Subcutaneous abdominal adipose tissue (tissue), 5 donors: Measurements from ENCODE around the gene TTLL10.

Source experiments
- H3K27ac ChIP-seq: one replicate; pipeline ENCODE4 v1.7.0; 2013; ENCODE audit warnings: low read depth, mild to moderate bottlenecking, inconsistent platforms, low read length, moderate library complexity
- H3K27me3 ChIP-seq, 5 donors: one replicate each; pipeline ENCODE4 v1.7.0; 2013; ENCODE audit warnings: low read length in 5 of 5, inconsistent platforms in 1 of 5; ENCODE audit not compliant: control insufficient read depth in 5 of 5, insufficient read depth in 4 of 5
- H3K36me3 ChIP-seq, 5 donors: one replicate each; pipeline ENCODE4 v1.7.0; 2013; ENCODE audit warnings: low read length in 5 of 5; ENCODE audit not compliant: control insufficient read depth in 5 of 5, insufficient read depth in 5 of 5
- H3K4me1 ChIP-seq, 5 donors: one replicate each; pipeline ENCODE4 v1.7.0; 2013; ENCODE audit warnings: low read length in 5 of 5, mild to moderate bottlenecking in 3 of 5, moderate library complexity in 1 of 5; ENCODE audit not compliant: control insufficient read depth in 5 of 5, insufficient read depth in 5 of 5
- H3K4me3 ChIP-seq, 5 donors: one replicate each; pipeline ENCODE4 v1.7.0; 2013; ENCODE audit warnings: low read length in 5 of 5, low read depth in 1 of 5
- H3K9ac ChIP-seq, 5 donors: one replicate each; pipeline ENCODE4 v1.7.0; 2013; ENCODE audit warnings: low read length in 5 of 5, mild to moderate bottlenecking in 4 of 5, moderate library complexity in 3 of 5
- H3K9me3 ChIP-seq, 5 donors: one replicate each; pipeline ENCODE4 v1.7.0; 2013; ENCODE audit warnings: low read length in 5 of 5; ENCODE audit not compliant: control insufficient read depth in 5 of 5
- donor health status: healthy.
- donor health status: healthy.
- donor health status: healthy.
- donor health status: healthy.
- donor health status: healthy.

Gene TTLL10

GRCh38 chr1:1234180-1234808, 60.6 kb downstream of the TTLL10 start:
- Histone ChIP-seq H3K4me1 (peaks cover 9 to 40% (median 35%) of the 10 kb centered on the region in 5 donors), H3K27me3 (peaks cover 20 to 30% (median 21%) of the 10 kb centered on the region in 5 donors), H3K27ac (no peak overlapping the region), H3K9ac (no peak overlapping the region), H3K9me3 (peaks cover 0 to 4% (median 0%) of the 10 kb centered on the region in 5 donors), H3K4me3 (no peak overlapping the region), H3K36me3 (peaks cover 0 to 17% (median 7%) of the 10 kb centered on the region in 5 donors)

- Histone ChIP-seq H3K4me3 (no peak overlapping the region), H3K9me3 (peaks cover 0 to 4% (median 0%) of the 10 kb centered on the region in 5 donors), H3K9ac (no peak overlapping the region), H3K27me3 (peaks cover 29 to 38% (median 30%) of the 10 kb centered on the region in 5 donors), H3K4me1 (peaks cover 4 to 31% (median 27%) of the 10 kb centered on the region in 5 donors), H3K36me3 (peaks cover 0 to 14% (median 7%) of the 10 kb centered on the region in 5 donors), H3K27ac (no peak overlapping the region)
Measured at GRCh38 chr1:1235016-1235744, 61.5 kb downstream of the TTLL10 start.

GRCh38 chr1:1236176-1236763, 62.6 kb downstream of the TTLL10 start:
- Histone ChIP-seq H3K27me3 (peaks cover 30 to 42% (median 36%) of the 10 kb centered on the region in 5 donors), H3K9me3 (peaks cover 0 to 4% (median 0%) of the 10 kb centered on the region in 5 donors), H3K9ac (no peak overlapping the region), H3K4me3 (no peak overlapping the region), H3K36me3 (peaks cover 0 to 14% (median 7%) of the 10 kb centered on the region in 5 donors), H3K4me1 (peaks cover 0 to 20% (median 16%) of the 10 kb centered on the region in 5 donors), H3K27ac (no peak overlapping the region)

- peaks cover 0 to 19% (median 14%) of the 10 kb centered on the region in 5 donors for H3K4me1 ChIP-seq
Measured at GRCh38 chr1:1236945-1237873, 63.5 kb downstream of the TTLL10 start.

GRCh38 chr1:1237874-1238701, 64.4 kb downstream of the TTLL10 start:
- Histone ChIP-seq H3K36me3 (peaks cover 0 to 14% (median 7%) of the 10 kb centered on the region in 5 donors), H3K27me3 (peaks cover 30 to 44% (median 36%) of the 10 kb centered on the region in 5 donors), H3K27ac (no peak overlapping the region), H3K9me3 (no peaks in the 10 kb centered on the region), H3K9ac (no peak overlapping the region), H3K4me3 (no peak overlapping the region), H3K4me1 (peaks cover 0 to 15% (median 10%) of the 10 kb centered on the region in 5 donors)

More at GRCh38 chr1:1236945-1237873, 63.5 kb downstream of the TTLL10 start:
- H3K9ac ChIP-seq, result no peak overlapping the region
- H3K27ac ChIP-seq, result no peak overlapping the region
- peaks cover 0 to 14% (median 7%) of the 10 kb centered on the region in 5 donors for H3K36me3 ChIP-seq
- peaks cover 30 to 44% (median 36%) of the 10 kb centered on the region in 5 donors for H3K27me3 ChIP-seq
- no peak overlapping the region for H3K4me3 ChIP-seq
- H3K9me3 ChIP-seq, result peaks cover 0 to 4% (median 0%) of the 10 kb centered on the region in 5 donors

GRCh38 chr1:1238702-1239178, 65.1 kb downstream of the TTLL10 start:
- no peak overlapping the region for H3K27ac ChIP-seq
- no peak overlapping the region for H3K4me3 ChIP-seq
- H3K9ac ChIP-seq, result no peak overlapping the region
- H3K9me3 ChIP-seq, result no peaks in the 10 kb centered on the region
- H3K36me3 ChIP-seq, result peaks cover 0 to 14% (median 7%) of the 10 kb centered on the region in 5 donors
- peaks cover 0 to 14% (median 5%) of the 10 kb centered on the region in 5 donors for H3K4me1 ChIP-seq
- H3K27me3 ChIP-seq, result peaks cover 30 to 47% (median 36%) of the 10 kb centered on the region in 5 donors

- Histone ChIP-seq H3K4me1 (peaks cover 0 to 11% (median 9%) of the 10 kb centered on the region in 5 donors), H3K9ac (no peak overlapping the region), H3K36me3 (peaks cover 0 to 10% (median 5%) of the 10 kb centered on the region in 5 donors), H3K27me3 (peaks cover 30 to 51% (median 36%) of the 10 kb centered on the region in 5 donors), H3K4me3 (no peak overlapping the region), H3K9me3 (no peaks in the 10 kb centered on the region), H3K27ac (no peak overlapping the region)
Measured at GRCh38 chr1:1239227-1239613, 65.5 kb downstream of the TTLL10 start.

GRCh38 chr1:1239614-1240347, 66.1 kb downstream of the TTLL10 start:
- Histone ChIP-seq H3K4me1 (peaks cover 0 to 12% (median 10%) of the 10 kb centered on the region in 5 donors), H3K27ac (no peak overlapping the region), H3K4me3 (no peak overlapping the region), H3K36me3 (peaks cover 0 to 5% (median 0%) of the 10 kb centered on the region in 5 donors), H3K9ac (no peak overlapping the region), H3K27me3 (peaks cover 30 to 51% (median 36%) of the 10 kb centered on the region in 5 donors), H3K9me3 (no peaks in the 10 kb centered on the region)
